HG02973 (cell line): ENCODE results near the gene MIOX.

Experiments used
- ATAC-seq: cut with Tn5 transposase; IDR thresholded peaks from one replicate; pipeline ENCODE4 v1.9.1; 2021; ENCODE audit warnings: moderate library complexity; ENCODE audit not compliant: unreplicated experiment

The MIOX gene

GRCh38 chr22:50454556-50455075 is 32.0 kb upstream of the MIOX start:
- no peak for ATAC-seq

- no peak for ATAC-seq
Observed at GRCh38 chr22:50455201-50455600, 31.5 kb upstream of the MIOX start.

GRCh38 chr22:50456026-50456425 is 30.6 kb upstream of the MIOX start:
- ATAC-seq, result no peak

GRCh38 chr22:50456466-50457234 is 30.0 kb upstream of the MIOX start:
- no peak for ATAC-seq

- no peak for ATAC-seq
Observed at GRCh38 chr22:50459016-50459415, 27.6 kb upstream of the MIOX start.

- no peak for ATAC-seq
Observed at GRCh38 chr22:50459496-50460140, 27.0 kb upstream of the MIOX start.

GRCh38 chr22:50460938-50461337 is 25.7 kb upstream of the MIOX start:
- ATAC-seq, result no peak

- ATAC-seq, result no peak
Observed at GRCh38 chr22:50461536-50461935, 25.1 kb upstream of the MIOX start.

GRCh38 chr22:50461979-50462540 is 24.6 kb upstream of the MIOX start:
- no peak for ATAC-seq

GRCh38 chr22:50463188-50463900 is 23.3 kb upstream of the MIOX start:
- no peak for ATAC-seq

GRCh38 chr22:50464451-50464850 is 22.2 kb upstream of the MIOX start:
- ATAC-seq, result no peak

GRCh38 chr22:50465066-50465930 is 21.4 kb upstream of the MIOX start:
- ATAC-seq, result no peak

GRCh38 chr22:50467341-50467740 is 19.3 kb upstream of the MIOX start:
- no peak for ATAC-seq

- ATAC-seq, result no peak
Observed at GRCh38 chr22:50467773-50468440, 18.8 kb upstream of the MIOX start.

- no peak for ATAC-seq
Observed at GRCh38 chr22:50468626-50469025, 18.0 kb upstream of the MIOX start.

GRCh38 chr22:50469377-50470305 is 17.0 kb upstream of the MIOX start:
- peak; percentile 40 for ATAC-seq

GRCh38 chr22:50470491-50470890 is 16.2 kb upstream of the MIOX start:
- no peak for ATAC-seq

GRCh38 chr22:50471197-50471847 is 15.3 kb upstream of the MIOX start:
- ATAC-seq, result no peak
